ENCODE measurements around the gene CBLB.

DNA sequence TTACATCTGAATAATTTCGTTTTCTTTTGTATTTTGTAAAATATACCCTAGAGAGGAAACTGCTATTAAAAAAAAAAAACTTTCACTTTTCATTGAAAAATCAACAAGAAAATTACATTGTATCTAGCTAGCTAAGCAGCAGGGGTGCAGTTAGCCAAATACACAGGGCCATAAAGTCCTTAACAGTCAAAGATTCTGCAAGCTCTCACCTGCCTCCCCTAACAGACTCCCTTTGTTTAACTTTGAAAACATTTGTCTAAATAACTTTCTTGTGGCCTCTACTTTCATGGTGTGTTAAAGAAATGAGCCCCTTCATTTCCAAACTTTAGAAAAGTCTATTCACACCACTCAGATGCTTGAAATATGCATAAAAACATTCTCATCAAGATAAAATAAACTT, 23.3 kb downstream of the CBLB start:
- no peak for TF ChIP-seq POLR2A (IDR thresholded peaks at IDR 0.05)
- TF ChIP-seq, protein P1, sequence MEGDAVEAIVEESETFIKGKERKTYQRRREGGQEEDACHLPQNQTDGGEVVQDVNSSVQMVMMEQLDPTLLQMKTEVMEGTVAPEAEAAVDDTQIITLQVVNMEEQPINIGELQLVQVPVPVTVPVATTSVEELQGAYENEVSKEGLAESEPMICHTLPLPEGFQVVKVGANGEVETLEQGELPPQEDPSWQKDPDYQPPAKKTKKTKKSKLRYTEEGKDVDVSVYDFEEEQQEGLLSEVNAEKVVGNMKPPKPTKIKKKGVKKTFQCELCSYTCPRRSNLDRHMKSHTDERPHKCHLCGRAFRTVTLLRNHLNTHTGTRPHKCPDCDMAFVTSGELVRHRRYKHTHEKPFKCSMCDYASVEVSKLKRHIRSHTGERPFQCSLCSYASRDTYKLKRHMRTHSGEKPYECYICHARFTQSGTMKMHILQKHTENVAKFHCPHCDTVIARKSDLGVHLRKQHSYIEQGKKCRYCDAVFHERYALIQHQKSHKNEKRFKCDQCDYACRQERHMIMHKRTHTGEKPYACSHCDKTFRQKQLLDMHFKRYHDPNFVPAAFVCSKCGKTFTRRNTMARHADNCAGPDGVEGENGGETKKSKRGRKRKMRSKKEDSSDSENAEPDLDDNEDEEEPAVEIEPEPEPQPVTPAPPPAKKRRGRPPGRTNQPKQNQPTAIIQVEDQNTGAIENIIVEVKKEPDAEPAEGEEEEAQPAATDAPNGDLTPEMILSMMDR (IDR thresholded peaks at IDR 0.05 in 4 of 5, conservative IDR thresholded peaks at IDR 0.05 in 1 of 5), result no peak

Data from gastrocnemius medialis (tissue), 4 donors.